Embryonic facial prominence (tissue), 1 donor: Measurements from ENCODE around the gene ARPC5.
"Not testable (repeated sequence)": the region's sequence is repeated elsewhere in the genome, so short reads cannot be mapped to it uniquely, and the experiment has no call there.

ENCODE experiments used
- DNase-seq: peaks from one replicate; pipeline ENCODE4 v3.0.0-alpha.2; 2016; ENCODE audit errors: extremely low spot score

ARPC5 gene

GRCh38 chr1:183646776-183647175 is 11.2 kb upstream of the ARPC5 start:
- no peak for DNase-seq

- DNase-seq = no peak
These were observed 9.9 kb upstream of the ARPC5 start for GRCh38 chr1:183645531-183645930.

DNA sequence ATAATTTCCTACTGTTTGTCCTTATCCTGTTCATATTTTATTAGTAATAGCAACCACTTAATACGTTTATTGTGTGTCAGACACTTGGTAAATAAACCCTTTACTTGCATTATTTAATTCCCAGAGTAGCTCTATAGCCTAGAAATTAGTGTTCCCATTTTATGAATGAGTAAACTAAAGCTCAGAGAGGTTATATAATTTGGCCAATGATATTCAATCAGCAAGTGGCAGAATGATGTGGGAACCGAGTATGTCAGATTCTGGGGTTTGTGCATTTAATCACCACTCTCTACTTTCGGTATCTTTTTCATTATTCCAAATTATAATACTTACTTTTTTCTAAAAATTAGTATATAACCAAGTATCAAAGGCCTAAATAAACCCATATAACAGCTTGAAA is 6.6 kb upstream of the ARPC5 start:
- DNase-seq = no peak

GRCh38 chr1:183640193-183640592 is 4.6 kb upstream of the ARPC5 start:
- DNase-seq = no peak

- DNase-seq = no peak
These were observed 3.2 kb upstream of the ARPC5 start for GRCh38 chr1:183638649-183639387.

DNA sequence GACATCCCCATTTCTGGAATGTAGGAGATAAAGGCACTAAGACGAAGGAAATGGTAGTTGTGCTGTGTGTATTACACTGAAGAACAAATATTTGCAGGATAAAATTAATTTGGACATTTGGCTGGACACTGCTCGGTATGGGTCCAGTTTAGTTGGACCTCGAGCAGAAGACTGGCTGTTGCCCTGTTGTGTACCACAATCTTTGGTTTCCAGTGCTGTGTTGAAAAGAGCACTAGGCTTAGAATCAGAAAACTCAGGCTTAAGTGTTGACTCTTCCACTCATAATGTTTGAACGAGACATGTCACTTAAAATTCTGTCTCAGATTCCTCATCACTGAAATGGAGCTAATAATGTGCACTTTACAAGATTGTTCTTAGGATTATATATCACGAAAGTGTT is 1.2 kb upstream of the ARPC5 start:
- DNase-seq = no peak

GRCh38 chr1:183636334-183636682 is 725 bp upstream of the ARPC5 start:
- no peak for DNase-seq

DNA sequence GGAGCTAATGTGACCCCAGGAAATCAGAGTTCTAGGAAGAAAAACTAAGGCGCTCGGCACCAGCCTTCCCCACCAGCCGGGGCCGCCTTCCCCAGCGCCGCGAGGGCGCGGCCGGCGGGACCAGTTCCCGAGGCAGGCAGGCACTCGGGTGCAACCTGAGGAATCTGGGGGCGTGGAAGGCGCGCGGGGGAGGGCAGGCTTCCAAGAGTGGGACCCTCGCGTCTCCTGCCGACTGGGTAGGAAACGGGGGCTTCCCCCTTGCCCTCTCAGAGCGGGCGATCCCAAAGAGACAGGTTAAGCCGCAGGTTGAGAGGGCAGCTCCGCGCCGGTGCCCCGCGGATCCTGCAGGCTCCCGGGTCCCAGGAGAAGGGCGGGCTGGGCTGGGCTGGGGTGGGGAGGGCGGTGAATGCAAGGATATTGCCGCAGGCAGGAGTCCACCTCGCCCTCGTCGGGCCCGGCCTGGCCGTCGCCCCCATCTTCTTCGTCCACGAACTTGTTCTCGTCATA is 431 bp downstream of the ARPC5 start:
- no peak for DNase-seq

- DNase-seq = no peak
These were observed 1.0 kb downstream of the ARPC5 start for GRCh38 chr1:183634429-183635065.

DNA sequence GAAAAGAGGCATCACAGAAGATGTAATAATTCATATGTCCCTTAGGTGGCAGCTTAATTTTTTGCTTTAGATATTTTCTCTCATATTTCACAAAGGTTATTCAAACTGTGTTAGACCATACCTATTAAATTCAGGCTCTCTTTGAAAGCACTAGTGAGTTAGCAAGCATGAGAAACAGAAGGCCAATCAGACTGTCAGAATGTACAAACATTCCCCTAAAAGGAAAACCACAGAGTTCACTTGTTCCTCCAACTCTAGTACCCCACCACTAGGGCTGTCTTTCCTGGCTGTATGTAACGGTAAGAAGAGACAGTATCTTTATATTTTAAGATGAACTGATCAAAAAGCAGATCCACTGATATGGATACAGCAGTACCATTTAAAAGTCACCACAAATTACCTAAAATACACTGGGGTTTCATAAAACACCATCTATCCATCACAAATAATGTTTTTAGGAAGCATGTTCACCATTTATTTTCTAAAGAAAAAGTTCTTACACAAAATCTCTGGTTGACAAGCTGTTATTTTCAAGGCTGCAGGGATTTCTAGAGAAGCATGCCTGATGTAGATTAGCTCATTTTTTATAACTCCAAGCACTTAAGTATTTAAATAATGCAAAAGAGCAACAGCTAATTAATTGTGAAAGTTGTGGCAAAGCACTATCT is 1.8 kb downstream of the ARPC5 start:
- peak; percentile 52 for DNase-seq

DNA sequence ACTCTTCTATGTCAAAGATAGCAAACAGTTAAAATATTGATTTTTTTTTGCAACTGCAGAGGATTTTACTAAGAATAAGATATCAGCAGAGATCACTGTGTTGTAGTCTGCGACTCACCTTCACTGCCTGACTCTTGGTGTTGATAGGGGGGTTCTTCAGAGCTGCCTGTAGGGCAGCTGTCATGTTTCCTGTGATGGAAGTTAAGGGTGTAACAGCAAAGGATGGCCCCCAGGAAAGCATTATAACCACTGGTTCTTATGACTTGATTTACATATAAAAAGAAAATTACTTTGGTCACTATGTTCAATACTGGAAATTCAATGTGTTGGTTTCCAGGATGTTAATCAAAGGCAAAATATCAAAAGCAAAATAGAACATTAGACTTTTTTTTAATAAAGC is 2.6 kb downstream of the ARPC5 start:
- DNase-seq = no peak

DNA sequence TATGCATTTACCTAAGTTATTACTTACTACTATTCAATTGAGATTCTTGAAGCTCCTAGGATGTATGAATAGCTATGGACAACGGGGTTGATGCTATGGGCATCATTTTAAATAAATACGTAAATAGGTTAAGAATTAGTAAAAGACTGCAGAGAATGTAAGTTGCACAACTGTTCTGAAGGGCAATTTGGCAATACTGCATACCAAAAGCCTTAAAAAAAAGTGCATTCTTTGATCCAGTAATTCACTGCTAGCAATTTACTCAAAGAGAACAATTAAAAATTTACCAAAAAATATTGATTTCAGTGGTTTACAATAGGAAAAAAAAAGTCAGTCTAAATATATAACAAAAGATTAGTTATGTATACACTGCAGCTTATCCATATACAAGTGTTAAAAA is 3.5 kb downstream of the ARPC5 start:
- no peak for DNase-seq

- DNase-seq = no peak
These were observed 4.8 kb downstream of the ARPC5 start for GRCh38 chr1:183630748-183631147.

GRCh38 chr1:183628537-183628936 is 7.0 kb downstream of the ARPC5 start:
- DNase-seq = no peak

DNA sequence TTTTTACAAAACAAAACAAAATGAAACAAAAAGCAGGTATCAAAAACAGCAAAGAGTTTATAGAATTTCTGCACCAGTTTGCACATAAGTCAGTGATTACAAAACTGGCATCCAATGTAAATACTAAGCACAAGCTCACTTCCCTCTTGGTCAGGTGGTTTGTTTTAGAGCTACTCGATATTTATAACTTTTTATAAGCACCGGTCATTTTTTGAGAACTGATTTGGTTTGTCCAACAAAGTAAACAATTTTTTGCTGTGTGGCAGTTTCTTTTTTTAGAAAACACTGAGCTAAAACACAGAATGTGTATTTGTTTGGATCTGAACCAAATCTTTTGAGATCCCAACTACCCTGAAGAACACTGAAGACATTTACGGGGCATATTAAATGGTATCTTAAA is 9.3 kb downstream of the ARPC5 start:
- DNase-seq = not testable (repeated sequence)

GRCh38 chr1:183622884-183623785 is 12.4 kb downstream of the ARPC5 start:
- no peak for DNase-seq

DNA sequence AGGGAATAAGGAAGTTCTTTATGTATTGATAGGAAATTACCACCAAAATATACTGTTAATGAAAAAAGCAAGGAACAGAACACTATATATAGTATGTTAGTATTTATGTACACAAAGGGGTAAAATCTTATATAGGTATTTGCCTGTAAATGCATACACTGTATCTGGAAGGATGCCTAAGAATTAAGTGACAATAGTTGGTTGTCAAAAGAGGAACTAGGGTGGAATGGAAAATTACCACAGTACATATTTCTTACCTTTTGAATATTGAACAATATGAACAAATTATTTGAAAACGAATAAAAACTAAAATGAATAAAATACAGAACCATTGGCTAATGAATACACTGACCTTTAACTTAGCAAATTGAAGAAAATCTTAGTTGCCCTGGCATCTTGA is 13.6 kb downstream of the ARPC5 start:
- no peak for DNase-seq

GRCh38 chr1:183620311-183620710 is 15.3 kb downstream of the ARPC5 start:
- DNase-seq = no peak

GRCh38 chr1:183619781-183620180 is 15.8 kb downstream of the ARPC5 start:
- DNase-seq = no peak

DNA sequence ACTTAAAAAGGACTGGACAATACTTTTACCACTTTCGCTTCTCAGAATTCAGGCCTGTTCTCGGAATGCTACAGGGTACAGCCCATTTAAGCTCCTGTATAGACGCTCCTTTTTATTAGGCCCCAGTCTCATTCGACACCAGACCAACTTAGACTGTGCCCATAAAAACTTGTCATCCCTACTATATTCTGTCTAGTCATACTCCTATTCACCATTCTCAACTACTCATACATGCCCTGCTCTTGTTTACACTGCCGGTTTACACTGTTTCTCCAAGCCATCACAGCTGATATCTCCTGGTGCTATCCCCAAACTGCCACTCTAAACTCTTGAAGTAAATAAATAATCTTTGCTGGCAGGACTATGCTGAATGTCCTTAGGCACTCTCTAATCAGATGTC is 17.4 kb downstream of the ARPC5 start:
- DNase-seq = not testable (repeated sequence)

GRCh38 chr1:183612975-183613374 is 22.6 kb downstream of the ARPC5 start:
- not testable (repeated sequence) for DNase-seq

DNA sequence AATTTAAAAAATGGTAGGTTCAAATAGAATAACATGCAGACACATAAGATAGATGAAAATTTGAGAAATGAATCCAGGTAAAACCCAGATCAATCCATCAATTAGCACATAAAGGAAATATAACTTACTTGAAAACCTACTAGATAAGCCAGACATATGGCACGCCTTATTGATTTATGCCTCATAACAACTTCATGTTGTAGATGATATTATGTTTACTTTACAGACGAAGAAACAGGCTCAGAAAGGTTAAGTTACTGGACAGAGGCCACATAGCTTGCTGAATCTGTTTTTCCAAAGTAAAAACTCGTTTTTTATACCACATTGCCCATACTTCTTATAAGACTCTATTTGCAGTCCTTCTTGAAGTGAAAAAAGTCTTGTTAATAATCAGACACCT is 23.2 kb downstream of the ARPC5 start:
- DNase-seq = no peak
